Embryonic facial prominence (tissue), 1 donor: ENCODE results near the gene GRIA3.

ENCODE experiments used
- DNase-seq: peaks from one replicate; pipeline ENCODE4 v3.0.0-alpha.2; 2016; ENCODE audit errors: extremely low spot score

GRIA3 gene

DNA sequence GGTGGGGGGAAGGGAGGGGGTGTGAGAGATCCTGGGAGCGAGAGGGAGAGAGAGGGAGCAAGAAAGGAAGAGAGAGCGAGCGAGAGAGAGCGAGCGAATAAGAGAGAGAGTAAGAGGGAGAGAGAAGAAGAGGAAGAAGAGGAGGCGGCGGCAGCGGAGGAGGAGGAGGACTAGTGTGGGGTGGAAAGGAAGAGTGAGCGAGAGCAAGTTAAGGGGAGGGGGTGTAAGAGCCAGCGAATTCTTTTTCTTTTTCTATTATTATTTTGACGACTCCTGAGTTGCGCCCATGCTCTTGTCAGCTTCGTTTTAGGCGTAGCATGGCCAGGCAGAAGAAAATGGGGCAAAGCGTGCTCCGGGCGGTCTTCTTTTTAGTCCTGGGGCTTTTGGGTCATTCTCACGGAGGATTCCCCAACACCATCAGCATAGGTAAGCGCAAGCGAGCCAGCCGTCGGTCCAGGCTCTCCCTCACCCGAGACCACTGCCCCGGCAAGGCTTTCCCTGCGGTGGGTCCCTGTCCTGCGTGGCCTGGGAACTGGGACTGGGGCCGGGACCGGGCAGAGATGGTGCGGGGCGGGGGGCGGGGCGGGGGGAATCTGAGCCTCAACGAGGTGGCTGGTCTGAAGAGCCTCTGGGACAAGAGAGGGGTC is at the start of gene GRIA3:
Gene GRIA3 (plus strand): TSS at position 60 of the 647 bp plus-strand sequence. CDS start 258 bp downstream, at position 318.
- no peak for DNase-seq

- DNase-seq = no peak
Observed at GRCh38 chrX:123138473-123138872, 45.6 kb upstream of the GRIA3 start.

DNA sequence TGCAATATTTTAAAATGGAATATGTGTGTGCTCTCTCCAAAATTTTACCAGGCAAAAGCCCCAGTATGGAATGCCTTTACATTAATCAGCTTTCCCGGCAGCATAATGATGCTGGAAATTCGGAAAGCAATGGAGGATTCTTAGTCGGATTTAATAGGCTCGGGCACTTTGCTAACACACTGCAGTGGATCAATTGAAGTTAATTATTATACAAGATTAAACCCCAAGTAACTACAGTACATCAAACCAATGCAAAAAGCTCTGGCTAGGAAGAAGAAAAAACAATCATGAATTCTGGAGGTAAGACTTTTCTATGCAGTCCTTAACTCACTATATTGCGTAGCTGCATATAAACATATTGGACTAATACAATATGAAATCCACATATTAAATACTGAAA is 43.6 kb upstream of the GRIA3 start:
- no peak for DNase-seq

GRCh38 chrX:123140904-123141303 is 43.2 kb upstream of the GRIA3 start:
- DNase-seq = no peak

DNA sequence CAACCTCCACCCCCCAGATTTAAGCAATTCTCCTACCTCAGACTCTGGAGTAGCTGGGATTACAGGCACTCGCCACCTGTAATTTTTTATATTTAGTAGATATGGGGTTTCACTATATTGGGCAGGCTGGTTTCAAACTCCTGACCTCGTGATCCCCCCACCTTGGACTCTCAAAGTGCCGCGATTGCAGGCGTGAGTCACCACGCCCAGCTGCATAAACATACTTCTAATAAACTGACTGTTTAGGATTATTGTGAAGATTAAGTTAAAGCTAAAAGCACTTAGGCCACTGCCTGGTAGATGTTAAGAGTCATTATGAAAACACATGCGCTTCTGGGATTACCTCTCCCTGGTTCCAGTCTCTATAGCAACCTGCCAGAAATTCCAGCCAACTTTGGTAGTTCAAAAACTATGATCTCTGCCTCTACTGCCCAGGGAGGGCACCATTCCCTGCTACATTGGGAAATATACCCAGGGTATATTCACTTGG is 30.2 kb upstream of the GRIA3 start:
- no peak for DNase-seq

DNA sequence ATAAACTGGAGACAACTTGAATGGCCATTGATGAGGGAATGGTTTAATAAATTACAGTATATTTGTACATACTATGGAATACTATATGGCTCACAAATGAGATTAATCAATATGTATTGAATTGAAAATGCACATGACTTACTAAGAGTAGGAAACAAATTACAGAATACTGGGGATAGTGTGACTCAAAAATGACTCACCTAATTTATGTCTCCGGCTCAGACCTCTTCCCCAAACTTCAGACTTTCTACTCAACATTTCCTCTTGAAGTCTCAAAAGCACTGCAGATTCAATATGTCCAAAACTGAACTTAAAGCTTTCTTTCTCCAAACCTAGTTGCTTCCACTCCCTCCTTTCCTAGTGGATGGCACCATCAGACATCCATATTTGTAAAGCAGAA is 28.8 kb upstream of the GRIA3 start:
- DNase-seq = no peak

DNA sequence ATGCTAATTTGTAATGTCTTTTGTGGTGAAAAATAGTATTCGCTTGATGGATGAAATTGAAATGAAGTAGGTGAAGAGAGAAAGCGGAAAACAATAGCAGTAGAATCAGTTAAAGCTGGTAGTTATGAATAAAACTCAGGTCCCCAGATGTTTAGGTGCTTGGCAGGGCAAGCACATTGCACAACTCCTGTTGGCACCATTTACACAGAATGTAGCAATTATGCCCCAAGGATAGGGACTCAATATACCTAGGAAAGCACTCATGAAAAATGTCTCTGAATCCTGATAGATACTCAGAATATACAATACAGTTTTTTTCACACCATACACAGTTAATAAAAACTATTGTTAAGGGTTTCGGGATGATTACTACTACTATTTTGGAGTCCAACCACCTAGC is 26.5 kb upstream of the GRIA3 start:
- no peak for DNase-seq

DNA sequence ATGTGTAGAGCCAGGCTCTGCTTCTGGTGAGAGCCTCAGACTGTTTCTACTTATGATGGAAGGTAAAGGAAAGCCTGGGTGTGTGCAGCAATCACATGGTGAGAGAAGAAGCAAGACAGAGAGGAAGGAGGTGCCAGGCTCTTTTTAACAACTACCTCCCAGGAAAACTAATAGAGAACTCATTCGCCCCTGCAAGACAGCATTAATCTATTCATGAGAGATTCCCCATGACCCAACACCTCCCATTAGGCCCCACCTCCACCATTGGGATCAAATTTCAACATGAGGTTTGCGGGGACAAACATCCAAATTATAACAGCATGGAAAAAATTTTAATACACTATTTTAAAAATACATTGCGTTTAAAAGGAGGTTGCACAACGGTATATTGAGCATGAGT is 24.7 kb upstream of the GRIA3 start:
- no peak for DNase-seq

GRCh38 chrX:123167621-123168020 is 16.5 kb upstream of the GRIA3 start:
- DNase-seq = no peak

DNA sequence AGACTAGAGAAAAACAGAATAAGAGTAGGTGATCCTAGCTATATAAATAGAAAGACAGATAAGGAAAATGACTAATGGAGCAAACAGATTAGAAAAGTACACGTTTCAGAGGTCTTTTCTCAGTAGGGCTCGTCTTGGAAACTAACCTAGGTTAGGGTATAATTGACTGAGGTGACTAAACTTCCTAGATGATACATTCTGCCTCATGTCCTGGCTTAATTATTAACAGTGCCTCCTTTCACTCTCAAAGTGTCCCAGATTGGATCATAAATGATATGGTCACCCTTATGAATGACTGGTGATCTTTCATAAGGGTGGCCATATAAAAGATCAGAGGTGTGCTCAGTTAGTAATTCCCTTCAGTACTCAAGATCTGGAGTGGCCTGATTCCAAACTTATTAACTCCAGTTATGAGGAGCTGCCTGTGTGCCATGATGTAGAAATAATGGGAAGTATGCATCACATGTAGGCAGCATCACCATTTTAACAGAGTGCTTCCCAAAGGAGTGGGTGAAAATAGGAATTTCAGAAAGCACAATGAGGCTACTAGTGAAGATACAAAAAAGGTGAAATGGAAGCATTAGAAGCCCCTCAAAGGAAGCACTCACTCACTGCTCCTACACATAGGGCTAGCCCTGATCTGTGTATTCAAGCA is 14.7 kb upstream of the GRIA3 start:
- no peak for DNase-seq

DNA sequence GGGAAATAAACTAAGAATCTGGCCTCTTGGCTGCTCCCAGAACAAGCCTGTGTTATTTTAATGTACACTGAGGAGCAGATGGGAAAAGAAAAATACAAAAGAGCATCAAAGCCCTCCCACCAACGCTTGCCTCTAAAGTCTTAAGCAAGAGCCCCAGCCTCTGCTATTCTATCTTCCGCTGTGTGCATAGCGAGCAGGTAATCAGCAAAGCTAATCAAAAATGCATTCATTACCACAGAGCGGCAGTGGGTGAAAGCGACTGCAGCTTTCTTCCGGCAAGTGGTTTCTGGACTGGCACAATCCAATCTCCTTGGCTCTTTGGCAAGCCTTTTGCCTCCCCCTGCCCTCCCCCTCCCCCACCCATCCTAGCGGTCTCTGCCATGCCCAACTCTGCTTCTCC is 13.5 kb upstream of the GRIA3 start:
- no peak for DNase-seq

DNA sequence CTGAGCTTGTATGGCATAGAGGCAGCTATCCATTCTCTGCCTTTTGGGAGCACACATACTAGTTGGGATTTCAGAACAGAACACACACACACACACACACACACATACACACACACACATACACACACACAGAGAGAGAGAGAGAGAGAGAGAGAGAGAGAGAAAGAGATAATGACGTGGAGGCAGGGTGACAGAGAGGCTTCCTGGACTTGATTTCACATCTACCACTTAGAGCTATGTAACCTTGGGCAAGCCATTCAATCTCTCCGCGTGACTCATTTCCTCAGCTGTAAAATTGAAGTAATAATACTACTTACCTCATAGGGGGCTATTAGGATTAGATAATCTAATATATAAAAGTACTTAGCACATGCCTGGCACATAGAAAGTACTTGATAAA is 12.3 kb upstream of the GRIA3 start:
- no peak for DNase-seq

DNA sequence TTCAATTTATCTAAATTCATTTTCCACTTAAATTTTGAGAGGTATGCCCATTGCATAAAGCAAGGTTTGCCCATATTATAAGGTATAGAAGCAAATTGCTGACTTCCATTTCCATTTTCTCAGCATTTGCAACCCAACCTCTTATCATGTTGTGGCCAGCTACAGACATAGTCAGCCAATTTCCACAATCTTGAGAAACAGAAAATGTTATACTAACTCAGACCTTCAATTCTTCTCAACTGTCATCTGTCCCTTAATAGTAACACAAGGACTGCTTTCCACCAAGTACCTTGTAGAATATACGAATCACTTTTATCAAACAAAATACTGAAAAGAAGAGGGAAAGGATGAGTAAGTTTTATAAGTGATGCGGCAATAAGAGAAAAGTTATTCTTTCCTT is 11.2 kb upstream of the GRIA3 start:
- no peak for DNase-seq

DNA sequence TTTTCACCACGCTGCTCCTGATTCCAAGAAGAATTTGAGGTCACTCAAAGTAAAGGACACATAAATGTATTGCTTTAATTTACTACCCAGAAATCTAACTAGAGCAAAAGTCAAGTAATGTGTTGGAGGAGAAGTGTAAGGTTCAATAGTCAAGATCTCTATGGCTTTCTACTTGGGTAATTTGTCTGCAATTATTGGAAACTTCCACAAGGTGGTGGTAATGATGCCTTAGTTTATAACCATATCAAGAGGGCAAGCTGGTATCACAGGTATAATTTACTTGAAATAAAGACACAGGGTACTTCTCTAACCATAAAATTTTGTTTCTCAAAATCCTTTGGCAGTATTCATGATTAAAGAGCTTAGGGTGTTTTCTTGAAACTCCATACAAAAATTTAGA is 10.2 kb upstream of the GRIA3 start:
- no peak for DNase-seq

GRCh38 chrX:123175366-123176122 is 8.5 kb upstream of the GRIA3 start:
- DNase-seq = no peak

DNA sequence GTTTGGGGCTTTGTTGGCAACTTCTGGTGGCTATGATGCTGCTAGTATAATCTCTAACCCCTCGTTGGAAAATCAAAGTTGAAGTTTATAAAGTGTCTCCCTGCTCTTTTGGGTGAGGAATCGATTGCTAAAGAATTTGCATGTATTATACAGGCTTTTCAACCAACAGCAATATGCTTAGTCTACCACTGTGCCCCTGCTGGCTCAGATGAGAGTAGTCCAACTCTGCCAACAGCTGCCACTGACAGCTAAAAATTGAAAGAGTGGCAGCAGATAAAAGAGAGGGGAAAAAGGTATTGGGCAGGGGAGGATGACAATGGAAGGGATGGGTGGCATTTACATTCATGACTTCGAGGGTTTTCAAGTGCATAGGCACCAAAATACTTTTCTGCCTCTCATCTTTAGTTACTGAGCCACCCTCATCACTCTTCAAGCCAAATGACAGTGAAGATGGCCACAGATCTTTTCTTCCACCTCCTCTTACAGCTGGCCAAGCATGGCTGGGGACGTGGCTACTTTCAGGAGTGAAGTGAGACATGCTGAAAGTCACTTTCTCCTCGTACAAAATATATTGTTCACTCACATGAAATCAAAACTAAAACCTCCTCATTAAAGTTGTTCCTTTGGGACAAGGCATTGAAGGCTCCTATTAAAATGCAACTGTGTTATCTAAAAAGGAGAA is 2.7 kb upstream of the GRIA3 start:
- no peak for DNase-seq

DNA sequence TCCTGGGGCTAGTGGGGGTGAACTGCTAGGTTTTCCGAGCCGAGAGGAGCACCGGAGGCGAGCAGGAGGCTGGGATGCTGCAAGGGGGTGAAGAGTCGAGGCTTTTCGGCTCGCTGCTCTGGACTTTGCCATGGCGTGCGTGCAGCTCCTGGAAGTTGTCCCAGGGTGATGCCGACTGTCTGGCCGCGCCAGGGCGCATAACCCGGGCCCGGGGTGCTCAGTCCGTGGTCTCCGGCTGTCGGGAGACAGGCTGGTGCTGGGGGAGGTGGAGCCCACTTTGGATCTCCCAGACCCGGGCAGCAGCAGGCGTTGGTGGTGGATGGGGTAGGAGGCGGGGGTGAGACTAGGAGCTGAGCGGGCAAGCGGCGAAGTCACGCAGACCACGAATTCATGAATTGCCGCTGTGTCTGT is 793 bp downstream of the GRIA3 start:
- no peak for DNase-seq

DNA sequence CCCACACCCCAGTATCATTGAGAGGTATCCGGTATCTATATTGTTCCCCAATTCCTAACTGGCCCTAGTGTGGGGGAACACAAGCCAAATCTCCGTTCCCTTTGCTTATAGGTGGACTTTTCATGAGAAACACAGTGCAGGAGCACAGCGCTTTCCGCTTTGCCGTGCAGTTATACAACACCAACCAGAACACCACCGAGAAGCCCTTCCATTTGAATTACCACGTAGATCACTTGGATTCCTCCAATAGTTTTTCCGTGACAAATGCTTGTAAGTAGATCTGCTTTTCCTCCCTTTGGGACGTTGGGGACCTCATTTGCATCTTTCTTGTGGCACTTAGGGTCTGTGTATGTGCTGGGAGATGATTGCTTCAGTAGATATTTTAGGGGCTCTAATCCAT is 1.6 kb downstream of the GRIA3 start:
- no peak for DNase-seq

DNA sequence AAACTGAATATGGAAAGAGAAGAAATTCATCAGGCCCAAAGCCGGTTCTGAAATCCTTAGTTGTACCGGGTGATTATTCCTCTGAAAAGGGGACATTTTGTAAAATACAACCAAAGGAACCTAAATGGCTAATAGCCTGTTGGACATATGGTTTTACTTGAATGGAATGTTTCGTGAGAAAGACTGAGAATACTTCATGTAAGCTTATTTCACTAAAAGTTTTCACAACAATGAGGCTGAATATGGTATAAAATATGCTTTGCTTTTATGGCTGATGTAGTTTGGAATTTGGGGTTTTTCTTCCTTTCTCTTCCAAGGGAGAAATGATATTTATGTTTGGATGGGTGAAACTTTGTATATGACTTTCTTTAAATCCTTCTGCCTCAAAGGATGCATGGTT is 2.7 kb downstream of the GRIA3 start:
- no peak for DNase-seq

GRCh38 chrX:123188081-123188480 is 4.0 kb downstream of the GRIA3 start:
- no peak for DNase-seq

DNA sequence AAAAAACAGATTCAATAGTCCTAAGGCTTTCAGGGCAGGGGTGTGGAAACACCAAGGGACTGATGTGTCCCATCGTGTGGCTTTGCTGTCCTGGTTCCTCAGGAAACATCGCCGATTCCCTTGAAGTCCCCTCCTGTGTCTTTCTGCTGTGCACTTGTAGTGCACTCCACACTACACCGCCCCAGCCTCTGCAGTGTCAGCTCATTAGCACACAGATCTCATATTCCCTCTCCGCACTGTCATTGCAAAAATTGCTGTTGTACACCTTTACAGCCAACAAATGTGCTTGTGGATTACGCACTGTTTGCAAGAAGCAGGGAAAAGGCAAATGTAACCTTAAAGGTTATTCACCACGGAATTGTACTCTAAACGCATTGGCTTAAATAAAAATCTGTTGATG is 5.3 kb downstream of the GRIA3 start:
- DNase-seq = no peak

DNA sequence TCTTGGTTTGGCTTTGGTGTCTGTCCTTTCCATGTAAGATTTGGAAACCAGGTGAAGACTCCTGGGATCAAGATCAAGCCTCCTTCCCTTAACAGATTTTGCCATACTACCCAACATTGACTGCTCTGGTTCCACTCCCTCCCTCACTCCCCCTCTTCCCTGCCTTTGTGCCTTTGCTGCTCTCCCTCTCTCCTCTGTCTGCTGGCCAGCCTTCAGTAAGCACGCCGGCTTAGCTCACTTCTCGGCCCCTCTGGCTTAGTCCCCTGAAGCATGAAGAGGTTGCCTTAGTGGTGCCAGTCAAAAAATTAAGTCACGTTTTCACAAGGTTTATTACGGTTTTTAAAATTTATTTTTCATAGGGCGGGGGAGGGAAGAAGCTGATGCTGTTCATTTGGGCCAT is 6.0 kb downstream of the GRIA3 start:
- DNase-seq = no peak
